Measurements from ENCODE around the gene GJB3.

Gene GJB3

DNA sequence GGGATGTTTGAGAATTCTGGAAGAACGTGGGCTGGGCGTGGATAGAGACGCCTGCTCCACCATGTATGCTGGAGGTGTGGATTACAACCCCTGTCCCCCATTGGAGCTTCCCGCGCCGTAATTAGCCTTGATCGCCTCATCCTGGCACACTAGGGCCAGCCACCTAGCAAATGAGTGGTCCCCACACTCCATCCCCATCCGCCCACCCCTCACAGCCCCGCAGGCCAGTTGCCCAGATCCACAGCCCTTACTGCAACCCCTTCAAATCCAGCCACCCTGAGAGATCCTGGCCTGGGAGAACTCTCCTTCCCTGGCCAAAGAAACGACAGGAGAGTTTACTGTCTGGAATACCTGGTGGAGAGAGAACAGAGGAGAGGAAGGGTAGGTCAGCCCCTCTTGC lies 11.4 kb downstream of the GJB3 start:
- WGBS (ENCODE audit: insufficient coverage) = 68% methylated on average over 8 of the region's 10 CpGs
- CTCF ChIA-PET = no interaction called here
- no peaks in the 10 kb centered on the region for H3K9me3 ChIP-seq (ENCODE audit: control extremely low read depth in 1 of 5, control insufficient read depth in 4 of 5, insufficient read depth in 2 of 5, low read depth in 1 of 5, low read length in 4 of 5)

DNA sequence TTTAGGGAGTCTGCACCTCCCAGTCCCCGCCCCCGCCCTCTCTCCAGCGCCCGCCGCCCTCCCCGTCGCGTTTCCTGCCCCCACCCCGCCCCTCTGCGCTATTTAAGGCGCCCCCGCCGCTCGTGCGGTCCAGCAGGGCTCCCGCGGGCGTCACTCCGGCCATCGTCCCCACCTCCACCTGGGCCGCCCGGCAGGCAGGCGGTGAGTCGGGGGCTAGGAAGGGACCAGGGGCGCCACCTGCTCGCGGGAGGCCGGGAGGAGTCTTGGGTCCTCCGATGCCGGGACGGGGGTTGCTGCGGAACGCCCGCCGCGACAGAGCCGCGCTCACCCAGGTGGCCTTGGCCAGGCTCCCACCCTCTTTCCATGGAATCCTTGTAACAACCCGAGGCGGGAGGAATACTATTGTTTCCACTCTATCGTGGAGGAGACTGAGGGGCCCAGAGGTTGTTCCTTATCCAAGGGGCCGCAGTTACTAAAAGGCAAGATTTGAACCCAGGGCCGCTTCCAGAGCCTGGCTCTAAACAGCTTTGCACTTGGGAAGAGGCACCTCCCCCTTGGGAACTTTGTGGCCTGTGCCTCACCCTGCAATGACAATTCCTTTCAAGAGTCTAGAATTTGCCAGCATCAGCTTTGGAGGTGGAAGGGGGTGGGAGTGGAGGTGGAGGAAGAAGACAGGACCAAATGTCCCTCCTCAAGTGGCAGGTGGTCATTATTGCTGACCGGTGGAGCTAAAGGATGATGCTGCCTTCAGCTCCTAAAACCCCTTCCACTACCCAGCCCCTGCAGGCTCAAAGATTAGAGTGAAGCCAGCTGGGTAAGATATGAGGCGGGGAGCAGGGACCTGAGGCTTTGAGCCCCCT lies 12.1 kb downstream of the GJB3 start, which contains the start of gene GJA4:
TSS of gene GJA4 (plus strand) at position 132 of the 860 bp plus-strand sequence. CDS start 1,215 bp downstream, outside the sequence.
- peak in 1 of 3 donors; percentile 28 for DNase-seq
- 14% methylated on average over 25 of the region's 45 CpGs for WGBS (ENCODE audit: insufficient coverage)
- no peak within 1 kb of the TSS for H3K27ac ChIP-seq (ENCODE audit: insufficient read depth in 1 of 2, low read depth in 1 of 2, low read length in 2 of 2, poor library complexity in 1 of 2, severe bottlenecking in 2 of 2)
- ChIA-PET CTCF (no interaction called here), POLR2A (no interaction called here)
- peaks cover 0 to 10% (median 4%) of the 10 kb centered on the region in 4 experiments for H3K4me1 ChIP-seq (ENCODE audit: control extremely low read depth in 1 of 4, control insufficient read depth in 4 of 4, insufficient read depth in 4 of 4, low read length in 3 of 4)
- no peaks in the 10 kb centered on the region for H3K36me3 ChIP-seq (ENCODE audit: control insufficient read depth in 4 of 4, insufficient read depth in 4 of 4, low read length in 3 of 4)
- peaks cover 0 to 23% (median 9%) of the 10 kb centered on the region in 5 experiments for H3K27me3 ChIP-seq (replicated peaks in 2 of 5; ENCODE audit: control insufficient read depth in 4 of 5, insufficient read depth in 5 of 5, low read length in 4 of 5)
- peak within 1 kb of the TSS in 2 of 7 experiments; percentile 24 to 57 for H3K4me3 ChIP-seq (ENCODE audit: control insufficient read depth in 1 of 7, extremely low read depth in 1 of 7, insufficient read depth in 4 of 7, low read depth in 2 of 7, low read length in 6 of 7)
- H3K9me3 ChIP-seq (ENCODE audit: control extremely low read depth in 1 of 5, control insufficient read depth in 4 of 5, insufficient read depth in 2 of 5, low read depth in 1 of 5, low read length in 4 of 5) = no peaks in the 10 kb centered on the region

More for the DNA sequence above, 11.4 kb downstream of the GJB3 start:
- H3K4me1 ChIP-seq (ENCODE audit: control extremely low read depth in 1 of 4, control insufficient read depth in 4 of 4, insufficient read depth in 4 of 4, low read length in 3 of 4) = peaks cover 0 to 10% (median 4%) of the 10 kb centered on the region in 4 experiments
- POLR2A ChIA-PET = no interaction called here
- H3K27ac ChIP-seq (ENCODE audit: insufficient read depth in 1 of 2, low read depth in 1 of 2, low read length in 2 of 2, poor library complexity in 1 of 2, severe bottlenecking in 2 of 2) = no peak overlapping the region
- no peak for DNase-seq
- H3K36me3 ChIP-seq (ENCODE audit: control insufficient read depth in 4 of 4, insufficient read depth in 4 of 4, low read length in 3 of 4) = no peaks in the 10 kb centered on the region
- peaks cover 0 to 25% (median 9%) of the 10 kb centered on the region in 5 experiments for H3K27me3 ChIP-seq (replicated peaks in 2 of 5; ENCODE audit: control insufficient read depth in 4 of 5, insufficient read depth in 5 of 5, low read length in 4 of 5)
- H3K4me3 ChIP-seq (ENCODE audit: control insufficient read depth in 1 of 7, extremely low read depth in 1 of 7, insufficient read depth in 4 of 7, low read depth in 2 of 7, low read length in 6 of 7) = peak overlapping the region in 2 of 7 experiments; percentile 24 to 57

DNA sequence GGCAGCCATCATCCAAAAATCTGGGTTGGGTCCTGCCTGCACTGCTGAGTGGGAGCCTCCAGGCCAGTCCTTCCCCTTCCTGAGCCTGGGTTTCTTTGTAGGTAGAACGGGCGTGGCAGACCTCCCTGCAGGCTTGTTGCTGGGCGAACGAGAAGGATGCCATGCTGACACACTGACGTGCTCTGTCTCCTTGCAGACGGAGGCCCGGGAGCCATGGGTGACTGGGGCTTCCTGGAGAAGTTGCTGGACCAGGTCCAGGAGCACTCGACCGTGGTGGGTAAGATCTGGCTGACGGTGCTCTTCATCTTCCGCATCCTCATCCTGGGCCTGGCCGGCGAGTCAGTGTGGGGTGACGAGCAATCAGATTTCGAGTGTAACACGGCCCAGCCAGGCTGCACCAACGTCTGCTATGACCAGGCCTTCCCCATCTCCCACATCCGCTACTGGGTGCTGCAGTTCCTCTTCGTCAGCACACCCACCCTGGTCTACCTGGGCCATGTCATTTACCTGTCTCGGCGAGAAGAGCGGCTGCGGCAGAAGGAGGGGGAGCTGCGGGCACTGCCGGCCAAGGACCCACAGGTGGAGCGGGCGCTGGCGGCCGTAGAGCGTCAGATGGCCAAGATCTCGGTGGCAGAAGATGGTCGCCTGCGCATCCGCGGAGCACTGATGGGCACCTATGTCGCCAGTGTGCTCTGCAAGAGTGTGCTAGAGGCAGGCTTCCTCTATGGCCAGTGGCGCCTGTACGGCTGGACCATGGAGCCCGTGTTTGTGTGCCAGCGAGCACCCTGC lies 13.2 kb downstream of the GJB3 start:
- ChIA-PET POLR2A (no interaction called here), CTCF (no interaction called here)
- Histone ChIP-seq H3K27ac (ENCODE audit: insufficient read depth in 1 of 2, low read depth in 1 of 2, low read length in 2 of 2, poor library complexity in 1 of 2, severe bottlenecking in 2 of 2) (no peak overlapping the region), H3K27me3 (replicated peaks in 2 of 5; ENCODE audit: control insufficient read depth in 4 of 5, insufficient read depth in 5 of 5, low read length in 4 of 5) (peaks cover 0 to 23% (median 9%) of the 10 kb centered on the region in 5 experiments), H3K9me3 (ENCODE audit: control extremely low read depth in 1 of 5, control insufficient read depth in 4 of 5, insufficient read depth in 2 of 5, low read depth in 1 of 5, low read length in 4 of 5) (no peaks in the 10 kb centered on the region), H3K4me1 (ENCODE audit: control extremely low read depth in 1 of 4, control insufficient read depth in 4 of 4, insufficient read depth in 4 of 4, low read length in 3 of 4) (peaks cover 0 to 10% (median 4%) of the 10 kb centered on the region in 4 experiments), H3K36me3 (ENCODE audit: control insufficient read depth in 4 of 4, insufficient read depth in 4 of 4, low read length in 3 of 4) (no peaks in the 10 kb centered on the region), H3K4me3 (ENCODE audit: control insufficient read depth in 1 of 7, extremely low read depth in 1 of 7, insufficient read depth in 4 of 7, low read depth in 2 of 7, low read length in 6 of 7) (no peak overlapping the region)
- WGBS (ENCODE audit: insufficient coverage) = 95% methylated on average over 39 of the region's 40 CpGs
- no peak for DNase-seq

DNA sequence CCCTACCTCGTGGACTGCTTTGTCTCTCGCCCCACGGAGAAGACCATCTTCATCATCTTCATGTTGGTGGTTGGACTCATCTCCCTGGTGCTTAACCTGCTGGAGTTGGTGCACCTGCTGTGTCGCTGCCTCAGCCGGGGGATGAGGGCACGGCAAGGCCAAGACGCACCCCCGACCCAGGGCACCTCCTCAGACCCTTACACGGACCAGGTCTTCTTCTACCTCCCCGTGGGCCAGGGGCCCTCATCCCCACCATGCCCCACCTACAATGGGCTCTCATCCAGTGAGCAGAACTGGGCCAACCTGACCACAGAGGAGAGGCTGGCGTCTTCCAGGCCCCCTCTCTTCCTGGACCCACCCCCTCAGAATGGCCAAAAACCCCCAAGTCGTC lies 13.8 kb downstream of the GJB3 start:
- Histone ChIP-seq H3K36me3 (ENCODE audit: control insufficient read depth in 4 of 4, insufficient read depth in 4 of 4, low read length in 3 of 4) (no peaks in the 10 kb centered on the region), H3K9me3 (ENCODE audit: control extremely low read depth in 1 of 5, control insufficient read depth in 4 of 5, insufficient read depth in 2 of 5, low read depth in 1 of 5, low read length in 4 of 5) (no peaks in the 10 kb centered on the region), H3K27ac (ENCODE audit: insufficient read depth in 1 of 2, low read depth in 1 of 2, low read length in 2 of 2, poor library complexity in 1 of 2, severe bottlenecking in 2 of 2) (no peak overlapping the region), H3K27me3 (replicated peaks in 2 of 5; ENCODE audit: control insufficient read depth in 4 of 5, insufficient read depth in 5 of 5, low read length in 4 of 5) (peaks cover 0 to 23% (median 9%) of the 10 kb centered on the region in 5 experiments), H3K4me3 (ENCODE audit: control insufficient read depth in 1 of 7, extremely low read depth in 1 of 7, insufficient read depth in 4 of 7, low read depth in 2 of 7, low read length in 6 of 7) (no peak overlapping the region), H3K4me1 (ENCODE audit: control extremely low read depth in 1 of 4, control insufficient read depth in 4 of 4, insufficient read depth in 4 of 4, low read length in 3 of 4) (peaks cover 0 to 10% (median 4%) of the 10 kb centered on the region in 4 experiments)
- POLR2A ChIA-PET = no interaction called here
- DNase-seq = no peak
- CTCF ChIA-PET = no interaction called here
- 99% methylated on average over 11 of the region's 12 CpGs for WGBS (ENCODE audit: insufficient coverage)

DNA sequence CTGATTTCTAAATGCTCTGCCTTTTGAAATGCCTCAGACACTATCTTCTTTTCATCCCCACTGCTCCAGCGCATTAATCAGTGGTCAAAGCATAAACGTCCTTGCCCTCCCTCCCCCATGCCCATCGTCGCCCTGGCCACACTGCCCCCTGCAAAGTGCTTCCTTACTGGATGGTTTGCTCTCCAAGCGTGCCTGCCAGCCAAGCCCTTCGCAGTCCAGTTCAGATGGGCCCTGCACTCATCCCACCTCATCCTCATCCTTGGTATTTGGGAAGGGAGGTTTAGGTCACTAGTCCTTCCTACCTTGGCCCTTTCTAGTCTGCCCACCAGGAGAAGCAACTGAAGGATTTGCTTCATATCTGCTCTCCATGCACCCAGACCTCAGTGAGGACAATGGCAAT lies 14.9 kb downstream of the GJB3 start:
- ChIA-PET CTCF (interaction anchor here (1.3 to 1.9 kb wide), 2 partner anchors 8 to 52 kb away, joined by 3 to 5 read pairs; no protein-coding TSS in a partner anchor), POLR2A (no interaction called here)
- Histone ChIP-seq H3K9me3 (ENCODE audit: control extremely low read depth in 1 of 5, control insufficient read depth in 4 of 5, insufficient read depth in 2 of 5, low read depth in 1 of 5, low read length in 4 of 5) (no peaks in the 10 kb centered on the region), H3K27ac (ENCODE audit: insufficient read depth in 1 of 2, low read depth in 1 of 2, low read length in 2 of 2, poor library complexity in 1 of 2, severe bottlenecking in 2 of 2) (no peak overlapping the region), H3K27me3 (replicated peaks in 2 of 5; ENCODE audit: control insufficient read depth in 4 of 5, insufficient read depth in 5 of 5, low read length in 4 of 5) (peaks cover 0 to 23% (median 9%) of the 10 kb centered on the region in 5 experiments), H3K4me1 (ENCODE audit: control extremely low read depth in 1 of 4, control insufficient read depth in 4 of 4, insufficient read depth in 4 of 4, low read length in 3 of 4) (peaks cover 0 to 10% (median 4%) of the 10 kb centered on the region in 4 experiments), H3K4me3 (ENCODE audit: control insufficient read depth in 1 of 7, extremely low read depth in 1 of 7, insufficient read depth in 4 of 7, low read depth in 2 of 7, low read length in 6 of 7) (no peak overlapping the region), H3K36me3 (ENCODE audit: control insufficient read depth in 4 of 4, insufficient read depth in 4 of 4, low read length in 3 of 4) (no peaks in the 10 kb centered on the region)
- WGBS (ENCODE audit: insufficient coverage) = 97% methylated on average over 4 of the region's 6 CpGs
- no peak for DNase-seq

DNA sequence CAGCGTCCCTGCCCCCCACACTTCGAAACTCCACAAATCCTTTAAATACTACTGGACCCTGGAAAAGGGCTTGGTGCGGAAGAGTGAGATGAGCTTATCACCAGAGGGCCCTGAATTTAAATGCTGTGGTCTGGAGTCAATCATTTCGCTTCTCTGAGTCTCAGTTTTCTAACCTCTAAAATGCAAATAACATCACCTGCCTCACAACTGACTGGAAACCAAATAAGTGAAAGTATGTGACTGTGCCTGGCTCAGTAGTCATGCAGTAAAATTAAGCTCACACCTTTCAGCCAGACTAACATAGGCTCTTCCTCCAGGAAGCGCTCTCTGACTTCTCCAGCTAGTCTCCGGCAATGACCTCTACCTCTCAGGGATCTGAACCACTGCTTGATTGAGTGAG lies 16.0 kb downstream of the GJB3 start:
- H3K4me3 ChIP-seq (ENCODE audit: control insufficient read depth in 1 of 7, extremely low read depth in 1 of 7, insufficient read depth in 4 of 7, low read depth in 2 of 7, low read length in 6 of 7) = no peak overlapping the region
- 87% methylated on average over 3 of the region's 6 CpGs for WGBS (ENCODE audit: insufficient coverage)
- H3K4me1 ChIP-seq (ENCODE audit: control extremely low read depth in 1 of 4, control insufficient read depth in 4 of 4, insufficient read depth in 4 of 4, low read length in 3 of 4) = peaks cover 0 to 10% (median 3%) of the 10 kb centered on the region in 4 experiments
- H3K9me3 ChIP-seq (ENCODE audit: control extremely low read depth in 1 of 5, control insufficient read depth in 4 of 5, insufficient read depth in 2 of 5, low read depth in 1 of 5, low read length in 4 of 5) = no peaks in the 10 kb centered on the region
- DNase-seq = no peak
- ChIA-PET CTCF (interaction anchor here (1.3 to 1.9 kb wide), 2 partner anchors 9 to 51 kb away, joined by 3 to 5 read pairs; no protein-coding TSS in a partner anchor), POLR2A (no interaction called here)
- H3K27ac ChIP-seq (ENCODE audit: insufficient read depth in 1 of 2, low read depth in 1 of 2, low read length in 2 of 2, poor library complexity in 1 of 2, severe bottlenecking in 2 of 2) = no peak overlapping the region
- H3K27me3 ChIP-seq (replicated peaks in 2 of 5; ENCODE audit: control insufficient read depth in 4 of 5, insufficient read depth in 5 of 5, low read length in 4 of 5) = peaks cover 0 to 19% (median 5%) of the 10 kb centered on the region in 5 experiments
- H3K36me3 ChIP-seq (ENCODE audit: control insufficient read depth in 4 of 4, insufficient read depth in 4 of 4, low read length in 3 of 4) = no peaks in the 10 kb centered on the region
